B cell (primary cell): ENCODE data around the gene ALG1. TPM values are rescaled to one million over a fixed set of nuclear protein-coding genes. Genes with fewer than 3 reads are reported as not detected.
"Not testable (repeated sequence)": the region's sequence is repeated elsewhere in the genome, so short reads cannot be mapped to it uniquely, and the experiment has no call there.

ENCODE experiments used
- ATAC-seq: fragments of 200-7000 bp; cut with Tn5 transposase; one replicate; pipeline ENCODE4 v1.10.0; 2021; ENCODE audit warnings: low read depth, mild to moderate bottlenecking, moderate number of reproducible peaks, moderate library complexity
- CTCF ChIA-PET: fragments of 350-600 bp; sonication (Branson Sonifier 250); formaldehyde crosslinking; loops from one replicate; lab custom pipeline; 2021; ENCODE audit warnings: antibody characterized with exemption, inconsistent platforms; lab: Charles Lee
- POLR2A ChIA-PET: fragments of 350-600 bp; sonication (Branson Sonifier 250); formaldehyde crosslinking; loops from one replicate; lab custom pipeline; 2021; ENCODE audit warnings: antibody characterized with exemption; lab: Charles Lee
- DNase-seq: peaks from one replicate; pipeline ENCODE4 v3.0.0; 2013
- H2AFZ ChIP-seq: 2 replicates; pipeline ENCODE4 v1.6.1; 2012; ENCODE audit warnings: mild to moderate bottlenecking, low read depth, low read length; ENCODE audit not compliant: insufficient read depth, poor library complexity, severe bottlenecking
- H3K27ac ChIP-seq, 2 donors: 1 replicate in 1 of 2; 2 replicates in 1 of 2; pipeline ENCODE4 v1.5.1; 2012 to 2013; ENCODE audit warnings: low read length in 2 of 2, mild to moderate bottlenecking in 2 of 2, moderate library complexity in 1 of 2
- H3K27me3 ChIP-seq, 4 experiments: fragments of 200-600 bp in 1 of 4; sonication (generic) in 1 of 4; replicated peaks in 1 of 4; 1 replicate in 2 of 4; 2 replicates in 2 of 4; pipeline versions ENCODE4 v1.6.1 to v1.7.0; 2013 to 2016; ENCODE audit warnings: low read length in 3 of 4, mild to moderate bottlenecking in 2 of 4, mixed read lengths in 1 of 4, moderate library complexity in 1 of 4; ENCODE audit not compliant: insufficient read depth in 4 of 4, control insufficient read depth in 3 of 4; ENCODE audit errors: control extremely low read depth in 1 of 4
- H3K36me3 ChIP-seq, 2 experiments: replicated peaks in 1 of 2; 1 replicate in 1 of 2; 2 replicates in 1 of 2; pipeline versions ENCODE4 v1.6.1 to v1.7.1; 2013; ENCODE audit warnings: low read length in 1 of 2; ENCODE audit not compliant: insufficient read depth in 2 of 2, control insufficient read depth in 1 of 2; ENCODE audit errors: control extremely low read depth in 1 of 2, extremely low read depth in 1 of 2
- H3K4me1 ChIP-seq, 2 donors: fragments of 200-600 bp in 1 of 2; sonication (generic) in 1 of 2; 1 replicate in 1 of 2; 2 replicates in 1 of 2; pipeline versions ENCODE4 v1.5.1 to v1.6.1; 2013 to 2017; ENCODE audit warnings: low read length in 2 of 2; ENCODE audit not compliant: control insufficient read depth in 2 of 2, insufficient read depth in 2 of 2
- H3K4me2 ChIP-seq: replicated peaks from 2 replicates; pipeline ENCODE3; 2012; ENCODE audit warnings: mild to moderate bottlenecking, low read depth, low read length; ENCODE audit not compliant: poor library complexity, severe bottlenecking
- H3K4me3 ChIP-seq, 5 experiments: fragments of 200-600 bp in 1 of 5; sonication (generic) in 1 of 5; 1 replicate in 3 of 5; 2 replicates in 2 of 5; pipeline versions ENCODE4 v1.5.1 to v1.7.0; 2011 to 2016; ENCODE audit warnings: low read length in 4 of 5, mild to moderate bottlenecking in 4 of 5, low read depth in 2 of 5, control low read depth in 1 of 5, moderate library complexity in 1 of 5; ENCODE audit not compliant: insufficient read depth in 1 of 5; ENCODE audit errors: control extremely low read depth in 1 of 5, extremely low read depth in 1 of 5
- H3K79me2 ChIP-seq: fragments of 200-600 bp; sonication (generic); one replicate; pipeline ENCODE4 v1.6.0; 2016; ENCODE audit warnings: low read length; ENCODE audit not compliant: control insufficient read depth, insufficient read depth
- H3K9ac ChIP-seq: fragments of 200-600 bp; sonication (generic); 2 replicates; pipeline ENCODE4 v1.6.1; 2017; ENCODE audit warnings: mild to moderate bottlenecking, low read length, moderate library complexity
- H3K9me3 ChIP-seq, 3 donors: one replicate each; pipeline versions ENCODE4 v1.6.1 to v1.7.1; 2013; ENCODE audit warnings: low read length in 2 of 3; ENCODE audit not compliant: control insufficient read depth in 2 of 3, insufficient read depth in 1 of 3; ENCODE audit errors: control extremely low read depth in 1 of 3
- H4K20me1 ChIP-seq: 2 replicates; pipeline ENCODE4 v1.6.0; 2012; ENCODE audit warnings: mild to moderate bottlenecking, low read length; ENCODE audit not compliant: insufficient read depth, control insufficient read depth, poor library complexity, severe bottlenecking
- H3K27ac Mint-ChIP-seq: one replicate; pipeline ENCODE4 v1.8.0; 2021; ENCODE audit warnings: mixed read lengths
- H3K27me3 Mint-ChIP-seq: one replicate; pipeline ENCODE4 v1.8.0; 2021; ENCODE audit warnings: mixed read lengths
- H3K4me1 Mint-ChIP-seq: one replicate; pipeline ENCODE4 v1.8.0; 2021; ENCODE audit warnings: mixed read lengths
- H3K4me3 Mint-ChIP-seq: one replicate; pipeline ENCODE4 v1.8.0; 2021; ENCODE audit warnings: mixed read lengths
- H3K9me3 Mint-ChIP-seq: one replicate; pipeline ENCODE4 v1.8.0; 2022; ENCODE audit warnings: mixed read lengths; ENCODE audit not compliant: insufficient read depth
- CTCF ChIP-seq: fragments of 200-600 bp; IDR thresholded peaks from one replicate; pipeline ENCODE4 v1.8.0; 2022; ENCODE audit warnings: antibody characterized with exemption, mild to moderate bottlenecking
- EZH2 ChIP-seq: IDR thresholded peaks from 2 replicates; pipeline ENCODE4 v1.6.1; 2012; ENCODE audit warnings: borderline replicate concordance, low read depth, mild to moderate bottlenecking, moderate library complexity, low read length; ENCODE audit not compliant: insufficient read depth, poor library complexity, severe bottlenecking
- WGBS: methylation state at CpG from one replicate; pipeline ENCODE4 v1.1.5; 2013; ENCODE audit warnings: missing lambda C conversion rate; ENCODE audit not compliant: insufficient coverage; 5-methylcytosine and 5-hydroxymethylcytosine counted together
- intact Hi-C: fragments of 100-400 bp; cut with micrococcal nuclease; formaldehyde crosslinking; loops from one replicate; pipeline ENCODE4 v1.10.0; 2022
- polyA plus RNA-seq: library from polyadenylated mRNA; depleted of rRNA; stranded (reverse); fragments of >200 nt; gene quantifications from 2 replicates; pipeline ENCODE4 v1.2.3, GENCODE V29; 2012
- total RNA-seq, 2 donors: library from RNA; stranded (reverse); fragments of 120-200 nt in 1 of 2; gene quantifications; 1 replicate in 1 of 2; 2 replicates in 1 of 2; pipeline versions ENCODE4 v1.2.3 to v1.2.4, GENCODE V29; 2013 to 2022

ALG1 gene
- total and polyA plus RNA-seq, 2 donors (not counting 1 experiment from before 2014, with no cell fraction given): 12.2 to 24.2 TPM

- peaks cover 27% of the 10 kb centered on the region for H3K4me1 Mint-ChIP-seq
- Histone ChIP-seq H3K79me2 (peaks cover 15% of the 10 kb centered on the region), H3K27me3 (no peaks in the 10 kb centered on the region), H4K20me1 (peaks cover 5% of the 10 kb centered on the region), H3K4me1 (peaks cover 14 to 18% of the 10 kb centered on the region in 2 donors), H3K4me3 (no peak overlapping the region), H3K27ac (no peak overlapping the region), H2AFZ (no peak overlapping the region), H3K4me2 (no peak overlapping the region), H3K9ac (no peak overlapping the region), H3K36me3 (peaks cover 0 to 26% of the 10 kb centered on the region in 2 experiments), H3K9me3 (no peaks in the 10 kb centered on the region)
- TF ChIP-seq CTCF (no peak), EZH2 (no peak)
- no peaks in the 10 kb centered on the region for H3K27me3 Mint-ChIP-seq
- intact Hi-C loops: loop anchor here (5.0 kb wide), 1 partner anchor 271 kb away; the partner anchor contains the start of gene ROGDI
- POLR2A ChIA-PET: no interaction called here
- no peak for DNase-seq
- WGBS: no CpG with 5 or more reads among the region's 2 CpGs
- CTCF ChIA-PET: interaction anchor here (1.3 kb wide), 1 partner anchor 25 kb away, joined by 3 read pairs; no protein-coding TSS in a partner anchor
- peak overlapping the region; percentile 60 for H3K27ac Mint-ChIP-seq
- no peak for ATAC-seq
- peak overlapping the region; percentile 98 for H3K4me3 Mint-ChIP-seq
- H3K9me3 Mint-ChIP-seq: no peaks in the 10 kb centered on the region
Observed at GRCh38 chr16:5073279-5073629, 1.6 kb downstream of the ALG1 start.

- H3K27me3 ChIP-seq, H3K9ac ChIP-seq, H3K4me3 Mint-ChIP-seq, H3K27me3 Mint-ChIP-seq, H3K4me3 ChIP-seq, POLR2A ChIA-PET, H3K9me3 Mint-ChIP-seq, H3K9me3 ChIP-seq, H3K4me2 ChIP-seq, H3K27ac ChIP-seq, DNase-seq, H2AFZ ChIP-seq, H3K27ac Mint-ChIP-seq, H4K20me1 ChIP-seq, ATAC-seq: not testable (repeated sequence)
- CTCF ChIA-PET: interaction anchor here (0.6 kb wide), 1 partner anchor 525 kb away, joined by 5 read pairs; no protein-coding TSS in a partner anchor
- Histone ChIP-seq H3K36me3 (peaks cover 0 to 30% of the 10 kb centered on the region in 2 experiments), H3K79me2 (peaks cover 15% of the 10 kb centered on the region), H3K4me1 (peaks cover 14 to 18% of the 10 kb centered on the region in 2 donors)
- no CpG with 5 or more reads among the region's 15 CpGs for WGBS
- peaks cover 27% of the 10 kb centered on the region for H3K4me1 Mint-ChIP-seq
- intact Hi-C loops: loop anchor here (5.0 kb wide), 1 partner anchor 271 kb away; the partner anchor contains the start of gene ROGDI
Observed at GRCh38 chr16:5073771-5074170, 2.1 kb downstream of the ALG1 start.
